ENCODE measurements around the gene PRRC2C.
"Not testable (repeated sequence)": the region's sequence is repeated elsewhere in the genome, so short reads cannot be mapped to it uniquely, and the experiment has no call there.

PRRC2C gene

DNA sequence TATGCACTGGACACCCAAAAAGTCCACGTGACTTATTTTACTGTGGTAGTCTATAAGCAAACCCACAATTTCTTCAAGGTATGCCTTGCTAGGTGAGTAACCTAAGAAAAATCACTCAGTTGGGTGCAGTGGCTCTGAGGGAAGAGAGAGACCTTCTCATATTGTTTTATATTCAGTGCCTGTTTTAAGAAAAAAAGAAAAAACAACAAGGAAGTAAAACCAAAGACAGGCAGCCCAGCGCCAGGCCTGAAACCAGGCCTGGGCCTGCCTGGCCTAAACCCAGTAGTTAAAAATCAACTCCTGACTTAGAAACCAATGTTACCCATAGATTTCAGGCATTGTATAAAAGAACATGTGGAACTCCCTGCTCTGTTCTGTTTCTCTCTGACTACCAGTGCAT, 115.0 kb downstream of the PRRC2C start:
- DNase-seq (ENCODE audit: low spot score in 2 of 2); H3K27me3 Mint-ChIP-seq; H3K4me3 Mint-ChIP-seq; H3K4me1 Mint-ChIP-seq; H3K36me3 Mint-ChIP-seq (ENCODE audit: insufficient read depth); H3K9me3 Mint-ChIP-seq; ATAC-seq (replicated peaks; ENCODE audit: extremely low read depth, poor library complexity, severe bottlenecking); H3K27ac Mint-ChIP-seq (ENCODE audit: low read depth): not testable (repeated sequence)

DNA sequence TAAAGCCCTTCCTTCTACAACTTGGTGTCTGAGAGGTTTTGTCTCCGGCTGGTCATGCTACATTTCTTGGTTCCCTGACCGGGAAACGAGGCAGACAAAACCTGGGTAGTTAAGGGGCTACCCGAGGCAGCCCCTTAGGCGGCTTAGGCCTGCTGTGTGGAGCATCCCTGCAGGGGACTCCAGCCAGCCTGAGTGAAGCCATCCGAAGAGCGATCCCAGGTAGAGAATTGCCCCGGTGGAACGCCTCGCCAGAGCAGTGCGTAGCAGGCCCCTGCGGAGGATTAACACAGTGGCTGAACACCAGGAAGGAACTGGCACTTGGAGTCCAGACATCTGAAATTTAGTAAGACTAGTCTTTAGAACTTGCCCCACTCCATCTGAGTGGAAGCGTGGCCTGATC, 115.5 kb downstream of the PRRC2C start:
- H3K36me3 Mint-ChIP-seq (ENCODE audit: insufficient read depth): peaks cover 3% of the 10 kb centered on the region
- no peaks in the 10 kb centered on the region for H3K27me3 Mint-ChIP-seq
- H3K4me3 Mint-ChIP-seq: no peak overlapping the region
- H3K27ac Mint-ChIP-seq (ENCODE audit: low read depth): no peak overlapping the region
- no peak for DNase-seq (ENCODE audit: low spot score in 2 of 2)
- no peaks in the 10 kb centered on the region for H3K9me3 Mint-ChIP-seq
- no peak for ATAC-seq (replicated peaks; ENCODE audit: extremely low read depth, poor library complexity, severe bottlenecking)
- peaks cover 6% of the 10 kb centered on the region for H3K4me1 Mint-ChIP-seq

DNA sequence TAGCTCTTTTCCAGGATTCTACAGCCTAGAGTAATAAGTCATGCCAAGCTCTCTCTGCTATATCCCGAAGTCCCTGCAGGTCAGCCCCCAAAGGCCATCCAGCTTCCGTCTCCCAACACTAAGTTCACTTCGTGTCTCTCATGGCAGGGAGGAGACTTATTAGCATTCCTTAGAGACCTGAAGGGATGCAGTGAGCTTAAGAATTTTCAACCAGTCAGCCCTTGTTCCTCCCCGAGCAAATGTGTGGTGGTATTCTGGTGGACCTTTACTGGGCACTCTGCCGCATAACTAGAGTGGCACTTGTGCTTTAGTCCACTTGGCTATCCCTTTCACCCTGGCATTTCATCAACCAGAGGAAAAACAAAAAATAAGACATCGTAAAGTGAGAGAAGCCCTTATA, 117.7 kb downstream of the PRRC2C start:
- not testable (repeated sequence) for H3K27me3 Mint-ChIP-seq; H3K9me3 Mint-ChIP-seq; H3K4me1 Mint-ChIP-seq; ATAC-seq (replicated peaks; ENCODE audit: extremely low read depth, poor library complexity, severe bottlenecking); H3K27ac Mint-ChIP-seq (ENCODE audit: low read depth); H3K4me3 Mint-ChIP-seq; DNase-seq (ENCODE audit: low spot score in 2 of 2); H3K36me3 Mint-ChIP-seq (ENCODE audit: insufficient read depth)

DNA sequence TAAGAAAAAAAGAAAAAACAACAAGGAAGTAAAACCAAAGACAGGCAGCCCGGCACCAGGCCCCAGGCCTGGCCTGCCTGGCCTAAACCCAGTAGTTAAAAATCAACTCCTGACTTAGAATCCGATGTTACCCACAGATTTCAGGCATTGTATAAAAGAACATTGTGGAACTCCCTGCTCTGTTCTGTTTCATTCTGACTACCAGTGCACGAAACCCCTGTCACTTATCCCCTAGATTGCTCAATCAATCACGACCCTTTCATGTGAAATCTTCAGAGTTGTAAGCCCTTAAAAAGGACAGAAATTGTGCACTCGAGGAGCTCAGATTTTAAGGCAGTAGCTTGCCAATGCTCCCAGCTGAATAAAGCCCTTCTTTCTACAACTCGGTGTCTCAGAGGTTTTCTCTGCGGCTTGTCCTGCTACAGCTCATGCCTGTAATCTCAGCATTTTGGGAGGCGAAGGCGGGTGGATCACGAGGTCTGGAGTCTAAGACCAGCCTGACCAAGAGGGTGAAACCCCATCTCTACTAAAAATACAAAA, 121.1 kb downstream of the PRRC2C start:
- H3K27me3 Mint-ChIP-seq: no peaks in the 10 kb centered on the region
- no peaks in the 10 kb centered on the region for H3K9me3 Mint-ChIP-seq
- H3K36me3 Mint-ChIP-seq (ENCODE audit: insufficient read depth): no peaks in the 10 kb centered on the region
- DNase-seq (ENCODE audit: low spot score in 2 of 2) (no peak), ATAC-seq (replicated peaks; ENCODE audit: extremely low read depth, poor library complexity, severe bottlenecking) (no peak)
- no peaks in the 10 kb centered on the region for H3K4me1 Mint-ChIP-seq
- H3K4me3 Mint-ChIP-seq: no peak overlapping the region
- H3K27ac Mint-ChIP-seq (ENCODE audit: low read depth): no peak overlapping the region

DNA sequence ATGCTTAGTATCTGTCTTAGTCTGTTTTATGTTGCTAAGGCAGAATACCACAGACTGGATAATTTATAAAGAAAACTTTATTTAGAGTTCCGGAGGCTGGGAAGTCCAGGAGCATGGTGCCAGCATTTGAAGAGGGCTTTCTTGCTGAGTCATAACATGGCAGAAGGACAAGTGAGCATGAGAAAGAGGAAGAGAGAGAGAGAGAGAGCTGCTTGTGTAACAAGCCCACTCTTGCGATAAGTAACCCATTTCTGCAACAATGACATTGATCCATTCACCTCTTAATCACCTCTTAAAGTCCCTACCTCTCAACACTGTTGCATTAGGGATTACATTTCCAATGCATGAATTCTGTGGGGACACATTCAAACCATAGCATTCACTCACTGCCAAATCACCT, 125.1 kb downstream of the PRRC2C start:
- no peak for ATAC-seq (replicated peaks; ENCODE audit: extremely low read depth, poor library complexity, severe bottlenecking)
- no peak overlapping the region for H3K27ac Mint-ChIP-seq (ENCODE audit: low read depth)
- no peak overlapping the region for H3K4me3 Mint-ChIP-seq
- no peaks in the 10 kb centered on the region for H3K36me3 Mint-ChIP-seq (ENCODE audit: insufficient read depth)
- H3K4me1 Mint-ChIP-seq: no peaks in the 10 kb centered on the region
- DNase-seq (ENCODE audit: low spot score in 2 of 2): no peak
- no peaks in the 10 kb centered on the region for H3K9me3 Mint-ChIP-seq
- no peaks in the 10 kb centered on the region for H3K27me3 Mint-ChIP-seq

DNA sequence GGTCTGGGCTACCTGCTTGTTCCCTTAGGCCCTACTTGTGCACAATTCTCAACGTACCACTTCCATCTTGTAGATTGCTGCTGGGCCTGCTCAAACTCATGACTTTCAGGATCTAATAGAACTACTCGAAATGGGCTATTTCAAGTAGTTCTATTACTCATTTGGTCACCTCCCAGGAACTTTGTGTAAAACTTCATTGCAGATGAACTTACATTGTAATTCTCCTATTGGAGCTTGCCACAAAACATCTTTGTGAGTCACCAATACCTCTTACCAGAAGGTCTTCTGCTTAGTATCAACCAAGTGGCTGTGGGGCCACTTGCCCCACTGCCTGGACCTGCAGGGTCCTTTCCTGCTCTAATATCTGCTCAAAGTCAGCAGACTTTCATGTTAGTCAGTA, 126.0 kb downstream of the PRRC2C start:
- no peaks in the 10 kb centered on the region for H3K9me3 Mint-ChIP-seq
- H3K27ac Mint-ChIP-seq (ENCODE audit: low read depth): no peak overlapping the region
- ATAC-seq (replicated peaks; ENCODE audit: extremely low read depth, poor library complexity, severe bottlenecking) (no peak), DNase-seq (ENCODE audit: low spot score in 2 of 2) (no peak)
- H3K4me3 Mint-ChIP-seq: no peak overlapping the region
- no peaks in the 10 kb centered on the region for H3K36me3 Mint-ChIP-seq (ENCODE audit: insufficient read depth)
- no peaks in the 10 kb centered on the region for H3K4me1 Mint-ChIP-seq
- H3K27me3 Mint-ChIP-seq: no peaks in the 10 kb centered on the region

DNA sequence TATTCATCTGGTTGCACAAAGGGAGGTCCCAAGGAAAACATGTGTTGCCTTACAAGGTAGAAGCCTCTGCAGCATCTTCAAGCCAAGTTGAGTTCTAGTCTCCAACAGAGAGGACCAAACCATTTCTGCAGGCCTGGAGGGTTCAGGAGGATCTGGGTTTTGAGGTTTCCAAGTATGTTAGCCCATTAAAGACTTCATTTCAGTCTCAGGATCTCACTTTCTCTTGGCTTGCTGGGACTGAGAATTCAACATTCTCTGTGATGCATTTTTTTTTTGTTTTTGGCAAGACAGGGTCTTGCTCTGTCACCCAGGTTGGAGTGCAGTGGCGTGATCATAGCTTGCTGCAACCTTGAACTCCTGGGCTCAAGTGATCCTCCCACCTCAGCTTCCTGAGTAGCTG, 128.0 kb downstream of the PRRC2C start:
- ATAC-seq (replicated peaks; ENCODE audit: extremely low read depth, poor library complexity, severe bottlenecking): no peak
- Mint-ChIP-seq H3K4me1 (no peaks in the 10 kb centered on the region), H3K27me3 (no peaks in the 10 kb centered on the region), H3K4me3 (no peak overlapping the region), H3K27ac (ENCODE audit: low read depth) (no peak overlapping the region), H3K9me3 (no peaks in the 10 kb centered on the region), H3K36me3 (ENCODE audit: insufficient read depth) (no peaks in the 10 kb centered on the region)
- DNase-seq (ENCODE audit: low spot score in 2 of 2): no peak

DNA sequence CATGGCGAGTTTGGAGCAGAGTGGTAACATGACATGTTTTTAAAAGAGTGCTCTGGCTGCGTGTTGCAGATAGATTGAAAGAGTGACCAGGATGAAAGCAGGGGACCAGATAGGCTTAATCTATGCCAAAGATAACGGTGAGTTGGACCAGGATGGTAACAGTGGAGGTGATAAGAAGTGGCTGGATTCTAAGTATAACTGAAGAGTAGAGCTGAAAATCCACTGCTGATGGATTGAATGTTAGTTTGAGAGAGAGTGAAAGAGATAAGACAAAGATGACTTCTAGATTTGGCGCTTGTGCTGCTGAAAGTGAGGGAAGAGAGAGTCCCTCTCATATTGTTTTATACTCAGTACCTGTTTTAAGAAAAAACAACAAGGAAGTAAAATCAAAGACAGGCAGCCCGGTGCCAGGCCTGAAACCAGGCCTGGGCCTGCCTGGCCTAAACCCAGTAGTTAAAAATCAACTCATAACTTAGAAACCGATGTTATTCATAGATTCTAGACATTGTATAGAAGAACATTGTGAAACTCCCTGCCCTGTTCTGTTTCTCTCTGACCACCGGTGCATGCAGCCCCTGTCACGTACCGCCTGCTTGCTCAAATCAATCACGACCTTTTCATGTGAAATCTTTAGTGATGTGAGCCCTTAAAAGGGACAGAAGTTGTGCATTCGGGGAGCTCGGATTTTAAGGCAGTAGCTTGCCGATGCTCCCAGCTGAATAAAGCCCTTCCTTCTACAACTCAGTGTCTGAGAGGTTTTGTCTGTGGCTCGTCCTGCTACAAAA, 130.0 kb downstream of the PRRC2C start:
- H3K4me1 Mint-ChIP-seq; H3K27me3 Mint-ChIP-seq; H3K4me3 Mint-ChIP-seq; H3K9me3 Mint-ChIP-seq; H3K36me3 Mint-ChIP-seq (ENCODE audit: insufficient read depth); DNase-seq (ENCODE audit: low spot score in 2 of 2); H3K27ac Mint-ChIP-seq (ENCODE audit: low read depth); ATAC-seq (replicated peaks; ENCODE audit: extremely low read depth, poor library complexity, severe bottlenecking): not testable (repeated sequence)

DNA sequence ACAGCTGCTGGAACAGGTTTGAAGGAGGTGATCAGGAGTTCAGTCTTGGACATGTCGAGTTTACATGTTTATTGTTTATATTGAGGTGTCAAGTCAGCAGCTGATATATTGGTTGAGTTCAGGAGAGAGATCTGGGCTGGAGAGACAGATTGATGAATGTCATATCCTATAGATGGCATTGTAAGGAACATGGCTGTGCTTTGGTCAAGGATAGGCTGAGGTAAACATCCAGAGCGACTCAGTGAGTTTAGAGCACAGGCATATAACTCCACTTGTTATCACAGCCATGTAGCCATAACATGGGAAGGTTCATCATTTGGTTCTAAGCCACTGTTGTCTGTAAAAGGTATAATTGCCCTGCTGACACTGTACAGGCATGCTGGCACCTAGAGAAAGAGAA, 131.3 kb downstream of the PRRC2C start:
- no peaks in the 10 kb centered on the region for H3K9me3 Mint-ChIP-seq
- H3K27me3 Mint-ChIP-seq: no peaks in the 10 kb centered on the region
- H3K27ac Mint-ChIP-seq (ENCODE audit: low read depth): no peak overlapping the region
- ATAC-seq (replicated peaks; ENCODE audit: extremely low read depth, poor library complexity, severe bottlenecking): no peak
- H3K36me3 Mint-ChIP-seq (ENCODE audit: insufficient read depth): no peaks in the 10 kb centered on the region
- DNase-seq (ENCODE audit: low spot score in 2 of 2): no peak
- H3K4me1 Mint-ChIP-seq: no peaks in the 10 kb centered on the region
- no peak overlapping the region for H3K4me3 Mint-ChIP-seq

DNA sequence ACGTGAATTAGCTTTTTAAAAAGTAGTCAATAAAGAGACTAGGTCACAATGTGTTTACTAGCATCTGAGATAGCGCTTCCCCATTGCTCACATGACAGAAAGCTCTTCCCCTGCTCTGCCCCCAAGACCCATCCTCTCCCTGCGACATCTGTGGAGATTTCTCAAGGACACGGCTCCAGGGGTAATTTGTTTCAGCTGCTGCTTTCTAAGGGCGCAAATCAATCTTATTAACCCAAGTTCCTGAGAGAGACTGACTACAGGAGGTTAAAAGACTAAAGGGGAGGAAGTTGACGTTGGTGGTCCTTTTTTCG, 136.8 kb downstream of the PRRC2C start, which contains the start of gene MYOCOS:
Gene MYOCOS, plus strand, starts transcription at position 92 of the 311 bp plus-strand sequence. CDS start 1,641 bp downstream, outside the sequence.
- no peaks in the 10 kb centered on the region for H3K9me3 Mint-ChIP-seq
- H3K36me3 Mint-ChIP-seq (ENCODE audit: insufficient read depth): no peaks in the 10 kb centered on the region
- DNase-seq (ENCODE audit: low spot score in 2 of 2) (no peak), ATAC-seq (replicated peaks; ENCODE audit: extremely low read depth, poor library complexity, severe bottlenecking) (no peak)
- H3K4me1 Mint-ChIP-seq: no peaks in the 10 kb centered on the region
- no peak within 1 kb of the TSS for H3K27ac Mint-ChIP-seq (ENCODE audit: low read depth)
- peaks cover 18% of the 10 kb centered on the region for H3K27me3 Mint-ChIP-seq
- H3K4me3 Mint-ChIP-seq: no peak within 1 kb of the TSS

DNA sequence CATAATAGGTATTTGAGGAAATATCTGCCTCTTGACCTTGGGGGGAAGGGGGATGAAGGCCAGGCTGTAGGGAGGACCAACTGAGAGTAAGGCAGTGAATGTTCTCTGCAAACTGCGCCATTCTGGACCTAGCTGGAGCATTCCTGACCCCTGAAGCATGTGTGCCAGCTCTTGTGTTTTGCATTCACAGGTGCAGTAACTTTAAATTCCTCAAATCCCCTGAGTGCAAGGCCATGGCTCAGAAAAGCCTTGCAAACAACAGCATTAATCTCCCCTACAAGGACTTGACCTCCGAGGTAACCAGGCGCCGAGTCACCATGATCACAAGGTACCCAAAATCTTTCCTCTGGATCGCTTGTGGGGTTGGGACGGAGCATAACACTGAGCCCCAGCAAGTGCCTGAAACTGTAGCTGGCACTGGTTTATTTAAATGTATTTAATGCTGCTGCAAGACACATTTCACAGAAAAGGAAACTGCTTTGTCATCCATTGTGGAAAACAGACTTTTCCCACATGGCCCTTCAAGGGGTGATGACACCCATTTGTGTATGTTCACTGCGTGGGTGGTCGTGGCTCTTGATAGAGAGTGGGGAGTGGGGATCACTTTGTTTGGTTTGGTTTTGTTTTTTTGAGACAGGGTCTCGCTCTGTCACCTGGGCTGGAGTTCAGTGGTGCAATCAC, 138.5 kb downstream of the PRRC2C start:
- ATAC-seq (replicated peaks; ENCODE audit: extremely low read depth, poor library complexity, severe bottlenecking) (no peak), DNase-seq (ENCODE audit: low spot score in 2 of 2) (no peak)
- H3K4me3 Mint-ChIP-seq: no peak overlapping the region
- H3K27ac Mint-ChIP-seq (ENCODE audit: low read depth): no peak overlapping the region
- H3K4me1 Mint-ChIP-seq: no peaks in the 10 kb centered on the region
- H3K9me3 Mint-ChIP-seq: no peaks in the 10 kb centered on the region
- peaks cover 2% of the 10 kb centered on the region for H3K36me3 Mint-ChIP-seq (ENCODE audit: insufficient read depth)
- H3K27me3 Mint-ChIP-seq: peaks cover 25% of the 10 kb centered on the region

DNA sequence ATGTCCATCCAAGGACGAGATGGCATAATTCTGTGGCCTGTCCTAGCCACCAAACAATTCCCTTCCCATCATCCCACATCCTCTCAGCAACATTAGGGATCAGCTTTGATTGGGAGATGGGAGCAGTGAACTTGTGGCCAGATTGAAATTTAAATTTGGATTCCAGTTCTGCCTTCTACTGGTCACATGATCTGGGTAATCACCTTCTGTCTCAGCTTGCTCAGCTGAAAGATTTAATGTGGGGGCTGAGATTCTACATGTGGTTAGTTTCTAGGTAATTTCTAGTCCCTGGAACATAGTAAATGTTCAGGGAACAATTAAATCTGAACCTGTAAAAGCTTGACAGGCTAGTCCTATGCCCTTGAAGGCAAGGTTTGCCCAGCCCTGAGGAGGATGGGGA, 139.9 kb downstream of the PRRC2C start:
- no peaks in the 10 kb centered on the region for H3K9me3 Mint-ChIP-seq
- H3K27ac Mint-ChIP-seq (ENCODE audit: low read depth): no peak overlapping the region
- H3K4me1 Mint-ChIP-seq: no peaks in the 10 kb centered on the region
- DNase-seq (ENCODE audit: low spot score in 2 of 2): no peak
- H3K27me3 Mint-ChIP-seq: peaks cover 39% of the 10 kb centered on the region
- peaks cover 2% of the 10 kb centered on the region for H3K36me3 Mint-ChIP-seq (ENCODE audit: insufficient read depth)
- no peak overlapping the region for H3K4me3 Mint-ChIP-seq
- ATAC-seq (replicated peaks; ENCODE audit: extremely low read depth, poor library complexity, severe bottlenecking): no peak

DNA sequence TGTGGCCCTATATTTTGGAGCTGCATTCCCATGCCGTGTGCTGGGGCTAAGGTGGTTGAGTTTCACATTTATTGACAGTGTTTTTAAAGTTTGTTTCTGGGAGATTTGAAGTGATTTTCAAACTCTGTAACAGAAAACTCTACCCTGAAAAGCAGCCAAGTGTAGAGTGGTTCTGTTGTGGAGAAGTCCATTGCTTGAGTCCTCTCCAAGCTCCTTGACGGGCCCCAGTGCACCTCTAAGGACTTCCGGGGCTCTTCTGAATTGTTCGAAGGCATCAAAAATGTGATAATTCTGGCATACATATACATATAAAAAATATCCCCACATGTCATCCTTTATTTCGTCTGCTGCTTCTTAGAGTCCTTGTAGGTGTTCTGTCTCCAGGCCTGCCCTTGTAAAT, 141.7 kb downstream of the PRRC2C start:
- peaks cover 4% of the 10 kb centered on the region for H3K36me3 Mint-ChIP-seq (ENCODE audit: insufficient read depth)
- no peaks in the 10 kb centered on the region for H3K9me3 Mint-ChIP-seq
- H3K27me3 Mint-ChIP-seq: peaks cover 57% of the 10 kb centered on the region
- no peaks in the 10 kb centered on the region for H3K4me1 Mint-ChIP-seq
- DNase-seq (ENCODE audit: low spot score in 2 of 2) (no peak), ATAC-seq (replicated peaks; ENCODE audit: extremely low read depth, poor library complexity, severe bottlenecking) (no peak)
- no peak overlapping the region for H3K4me3 Mint-ChIP-seq
- no peak overlapping the region for H3K27ac Mint-ChIP-seq (ENCODE audit: low read depth)

Data from central memory CD8-positive, alpha-beta T cell (primary cell).